ENCODE results near the gene MMP7. TPM values are rescaled to one million over a fixed set of nuclear protein-coding genes. Genes with fewer than 3 reads are reported as not detected.
A peak's percentile ranks its signal among the peaks of the same experiment; 100 is the strongest.

MMP7 gene
- polyA plus RNA-seq, 1 of the 3 experiments (the other 2 are of a cell fraction): 0.13 TPM

GRCh38 chr11:102522312-102523188, 8.0 kb downstream of the MMP7 start:
- no peak for TF ChIP-seq CTCF (IDR thresholded peaks at IDR 0.05)
- TF ChIP-seq USF1 (IDR thresholded peaks at IDR 0.05; ENCODE audit: borderline replicate concordance, low read depth): peak; percentile 62; the same call in 1 of the 2 replicates
- no peak for TF ChIP-seq POLR2AphosphoS5 (IDR thresholded peaks at IDR 0.05; ENCODE audit: low read depth, low read length)
- no peak for TF ChIP-seq SIN3A (IDR thresholded peaks at IDR 0.05; ENCODE audit: borderline replicate concordance, low read depth, low read length)
- Histone ChIP-seq H3K9me3 (no peaks in the 10 kb centered on the region), H2AFZ (ENCODE audit: low read depth) (peak overlapping the region; percentile 54; the same call in 1 of the 2 replicates), H3K9me2 (no peaks in the 10 kb centered on the region), H3K4me3 (ENCODE audit: low read depth in 2 of 2, low read length in 1 of 2) (no peak overlapping the region), H3K27ac (ENCODE audit: low read depth in 2 of 2, low read length in 1 of 2) (no peak overlapping the region), H4K20me1 (ENCODE audit: insufficient read depth) (no peaks in the 10 kb centered on the region), H3K79me2 (ENCODE audit: insufficient read depth) (no peaks in the 10 kb centered on the region), H3K4me2 (no peak overlapping the region), H3K4me1 (ENCODE audit: control insufficient read depth in 1 of 2, insufficient read depth in 2 of 2, low read depth in 1 of 2, low read length in 1 of 2) (no peaks in the 10 kb centered on the region), H3F3A (replicated peaks; ENCODE audit: insufficient read depth) (peaks cover under 1% of the 10 kb centered on the region), H3K27me3 (ENCODE audit: insufficient read depth) (no peaks in the 10 kb centered on the region), H3K9ac (no peak overlapping the region), H3K36me3 (replicated peaks in 1 of 2; ENCODE audit: control insufficient read depth in 1 of 2, insufficient read depth in 2 of 2, low read length in 1 of 2) (no peaks in the 10 kb centered on the region)
- ChIA-PET CTCF (interaction anchor here (0.6 kb wide), 1 partner anchor 82 kb away, joined by 3 read pairs; no protein-coding TSS in a partner anchor), POLR2A (no interaction called here)
- DNase-seq: no peak
- WGBS (ENCODE audit: low lambda C conversion rate): 37% methylated on average over 5 of the region's 5 CpGs

GRCh38 chr11:102521121-102521520, 9.4 kb downstream of the MMP7 start:
- no peaks in the 10 kb centered on the region for H3K79me2 ChIP-seq (ENCODE audit: insufficient read depth)
- H3K4me1 ChIP-seq (ENCODE audit: control insufficient read depth in 1 of 2, insufficient read depth in 2 of 2, low read depth in 1 of 2, low read length in 1 of 2): no peaks in the 10 kb centered on the region
- H3K9me2 ChIP-seq: no peaks in the 10 kb centered on the region
- TF ChIP-seq FOSL2 (IDR thresholded peaks at IDR 0.05; ENCODE audit: borderline replicate concordance, low read depth) (no peak), MAX (IDR thresholded peaks at IDR 0.05; ENCODE audit: low read depth) (no peak), SIN3A (IDR thresholded peaks at IDR 0.05; ENCODE audit: borderline replicate concordance, low read depth, low read length) (no peak), JUND (IDR thresholded peaks at IDR 0.05) (no peak), NRF1 (IDR thresholded peaks at IDR 0.05; ENCODE audit: low read depth, low read length) (no peak), EZH2phosphoT487 (IDR thresholded peaks at IDR 0.05; ENCODE audit: borderline replicate concordance, low read depth) (no peak), YY1 (IDR thresholded peaks at IDR 0.05; ENCODE audit: low read depth) (no peak), GATA2 (CRISPR knock-in tag; IDR thresholded peaks at IDR 0.05) (no peak), MEF2A (IDR thresholded peaks at IDR 0.05; ENCODE audit: borderline replicate concordance, low read depth) (no peak), ZBTB33 (IDR thresholded peaks at IDR 0.05; ENCODE audit: borderline replicate concordance, low read depth) (no peak), RCOR1 (IDR thresholded peaks at IDR 0.05; ENCODE audit: low read length) (no peak), RXRA (IDR thresholded peaks at IDR 0.05; ENCODE audit: borderline replicate concordance, low read depth) (no peak), USF2 (IDR thresholded peaks at IDR 0.05; ENCODE audit: borderline replicate concordance, low read depth, low read length) (no peak), USF1 (IDR thresholded peaks at IDR 0.05; ENCODE audit: borderline replicate concordance, low read depth) (no peak), GABPA (IDR thresholded peaks at IDR 0.05; ENCODE audit: low read depth) (no peak), CHD2 (IDR thresholded peaks at IDR 0.05; ENCODE audit: low read length, partially characterized antibody) (no peak), SMC3 (IDR thresholded peaks at IDR 0.05; ENCODE audit: low read depth, low read length) (no peak), POLR2AphosphoS5 (IDR thresholded peaks at IDR 0.05; ENCODE audit: low read depth, low read length) (no peak), TEAD4 (IDR thresholded peaks at IDR 0.05; ENCODE audit: borderline replicate concordance, insufficient read depth) (no peak)
- H4K20me1 ChIP-seq (ENCODE audit: insufficient read depth): no peaks in the 10 kb centered on the region
- H2AFZ ChIP-seq (ENCODE audit: low read depth): no peak overlapping the region
- no peaks in the 10 kb centered on the region for H3K27me3 ChIP-seq (ENCODE audit: insufficient read depth)
- POLR2A ChIA-PET: no interaction called here
- no peak overlapping the region for H3K9ac ChIP-seq
- H3K9me3 ChIP-seq: no peaks in the 10 kb centered on the region
- no peaks in the 10 kb centered on the region for H3K36me3 ChIP-seq (replicated peaks in 1 of 2; ENCODE audit: control insufficient read depth in 1 of 2, insufficient read depth in 2 of 2, low read length in 1 of 2)
- DNase-seq: no peak
- no peak overlapping the region for H3K27ac ChIP-seq (ENCODE audit: low read depth in 2 of 2, low read length in 1 of 2)
- 89% methylated on average over 10 of the region's 10 CpGs for WGBS (ENCODE audit: low lambda C conversion rate)
- H3K4me3 ChIP-seq (ENCODE audit: low read depth in 2 of 2, low read length in 1 of 2): no peak overlapping the region
- H3K4me2 ChIP-seq: no peak overlapping the region
- CTCF ChIA-PET: no interaction called here
- H3F3A ChIP-seq (replicated peaks; ENCODE audit: insufficient read depth): no peaks in the 10 kb centered on the region

All from SK-N-SH (cell line).